ENCODE results near the gene PCED1A. TPM values are rescaled to one million over a fixed set of nuclear protein-coding genes. Genes with fewer than 3 reads are reported as not detected.

Gene PCED1A
- total RNA-seq, 2 experiments from 2014 or later = 6.9 to 9.8 TPM

DNA sequence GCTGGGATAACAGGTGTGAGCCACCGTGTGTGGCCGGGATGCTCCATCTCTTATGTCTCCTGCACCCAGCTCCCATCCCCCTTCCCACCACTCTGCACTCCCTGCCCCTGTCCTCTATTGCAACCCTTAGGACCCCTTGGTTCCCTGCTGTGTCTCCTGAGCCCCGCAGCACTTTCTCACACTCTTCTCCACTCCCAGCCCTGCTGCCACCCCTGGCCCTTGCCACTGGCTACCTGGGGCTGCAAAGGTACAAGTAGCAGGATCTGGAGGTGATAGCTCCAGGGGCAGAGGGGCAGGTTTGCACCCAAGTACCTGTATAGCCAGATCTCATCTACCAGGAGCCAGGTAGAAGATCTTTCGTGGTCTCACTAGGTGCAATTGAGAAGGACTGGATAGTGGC, 33.4 kb downstream of the PCED1A start:
- CTCF ChIA-PET (ENCODE audit: unreplicated experiment) = no interaction called here
- no TSS peak for BruUV-seq (replicated peaks)
- Histone ChIP-seq H2AFZ (ENCODE audit: low read length) (no peak overlapping the region), H4K20me1 (ENCODE audit: insufficient read depth, low read length) (no peaks in the 10 kb centered on the region), H3K9me2 (ENCODE audit: insufficient read depth, low read length) (no peaks in the 10 kb centered on the region), H3K36me3 (ENCODE audit: insufficient read depth, low read length) (no peaks in the 10 kb centered on the region), H3K79me2 (ENCODE audit: insufficient read depth, low read depth, low read length) (no peaks in the 10 kb centered on the region), H3K4me3 (ENCODE audit: low read depth, low read length, poor library complexity, severe bottlenecking) (no peak overlapping the region), H3K4me2 (ENCODE audit: low read length) (no peak overlapping the region), H3K27ac (ENCODE audit: low read depth, low read length, poor library complexity, severe bottlenecking) (no peak overlapping the region), H3K9me3 (ENCODE audit: low read length) (0 out of 2 replicates have a peak, but pooled peaks cover under 1% of the 10 kb centered on the region), H3K4me1 (ENCODE audit: insufficient read depth, low read length, poor library complexity, severe bottlenecking) (no peaks in the 10 kb centered on the region)
- POLR2A ChIA-PET = no interaction called here
- intact Hi-C loops (cut with micrococcal nuclease; ENCODE audit: unreplicated experiment) = no loop called here
- no peak for TF ChIP-seq EZH2phosphoT487 (IDR thresholded peaks at IDR 0.05; ENCODE audit: borderline replicate concordance, low read depth, low read length)
- TF ChIP-seq, protein P1, sequence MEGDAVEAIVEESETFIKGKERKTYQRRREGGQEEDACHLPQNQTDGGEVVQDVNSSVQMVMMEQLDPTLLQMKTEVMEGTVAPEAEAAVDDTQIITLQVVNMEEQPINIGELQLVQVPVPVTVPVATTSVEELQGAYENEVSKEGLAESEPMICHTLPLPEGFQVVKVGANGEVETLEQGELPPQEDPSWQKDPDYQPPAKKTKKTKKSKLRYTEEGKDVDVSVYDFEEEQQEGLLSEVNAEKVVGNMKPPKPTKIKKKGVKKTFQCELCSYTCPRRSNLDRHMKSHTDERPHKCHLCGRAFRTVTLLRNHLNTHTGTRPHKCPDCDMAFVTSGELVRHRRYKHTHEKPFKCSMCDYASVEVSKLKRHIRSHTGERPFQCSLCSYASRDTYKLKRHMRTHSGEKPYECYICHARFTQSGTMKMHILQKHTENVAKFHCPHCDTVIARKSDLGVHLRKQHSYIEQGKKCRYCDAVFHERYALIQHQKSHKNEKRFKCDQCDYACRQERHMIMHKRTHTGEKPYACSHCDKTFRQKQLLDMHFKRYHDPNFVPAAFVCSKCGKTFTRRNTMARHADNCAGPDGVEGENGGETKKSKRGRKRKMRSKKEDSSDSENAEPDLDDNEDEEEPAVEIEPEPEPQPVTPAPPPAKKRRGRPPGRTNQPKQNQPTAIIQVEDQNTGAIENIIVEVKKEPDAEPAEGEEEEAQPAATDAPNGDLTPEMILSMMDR (conservative IDR thresholded peaks at IDR 0.05; ENCODE audit: low read length) = no peak
- DNase-seq (ENCODE audit: low spot score) = no peak

DNA sequence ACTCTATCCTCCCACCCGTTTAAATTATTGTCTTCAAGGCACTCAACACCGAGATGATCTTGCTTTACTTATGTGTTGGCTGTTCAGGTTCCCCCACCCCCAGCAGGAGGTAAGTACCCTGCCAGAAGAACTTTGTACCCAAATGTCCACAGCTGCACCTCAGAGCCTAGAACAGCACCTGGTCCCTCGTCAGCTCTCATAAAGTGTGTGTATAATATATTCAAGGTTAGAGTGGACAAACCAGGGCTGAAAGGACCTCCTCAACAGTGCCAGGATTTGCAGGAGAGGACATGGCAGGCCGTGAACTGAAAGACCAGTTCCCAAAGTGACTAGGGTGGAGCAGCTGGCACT, 34.1 kb downstream of the PCED1A start:
- Histone ChIP-seq H3K4me2 (ENCODE audit: low read length) (no peak overlapping the region), H2AFZ (ENCODE audit: low read length) (no peak overlapping the region), H3K36me3 (ENCODE audit: insufficient read depth, low read length) (no peaks in the 10 kb centered on the region), H3K27ac (ENCODE audit: low read depth, low read length, poor library complexity, severe bottlenecking) (no peak overlapping the region), H3K9me2 (ENCODE audit: insufficient read depth, low read length) (no peaks in the 10 kb centered on the region), H3K4me3 (ENCODE audit: low read depth, low read length, poor library complexity, severe bottlenecking) (no peak overlapping the region), H4K20me1 (ENCODE audit: insufficient read depth, low read length) (no peaks in the 10 kb centered on the region), H3K79me2 (ENCODE audit: insufficient read depth, low read depth, low read length) (no peaks in the 10 kb centered on the region), H3K4me1 (ENCODE audit: insufficient read depth, low read length, poor library complexity, severe bottlenecking) (no peaks in the 10 kb centered on the region), H3K9me3 (ENCODE audit: low read length) (no peaks in the 10 kb centered on the region)
- POLR2A ChIA-PET = interaction anchor here (0.5 kb wide), 1 partner anchor 283 kb away, joined by 3 read pairs; no protein-coding TSS in a partner anchor
- CTCF ChIA-PET (ENCODE audit: unreplicated experiment) = no interaction called here
- TF ChIP-seq, protein P1 (conservative IDR thresholded peaks at IDR 0.05; ENCODE audit: low read length) = no peak
- TF ChIP-seq EZH2phosphoT487 (IDR thresholded peaks at IDR 0.05; ENCODE audit: borderline replicate concordance, low read depth, low read length) = no peak
- DNase-seq (ENCODE audit: low spot score) = no peak
- intact Hi-C loops (cut with micrococcal nuclease; ENCODE audit: unreplicated experiment) = no loop called here
- no TSS peak for BruUV-seq (replicated peaks)

DNA sequence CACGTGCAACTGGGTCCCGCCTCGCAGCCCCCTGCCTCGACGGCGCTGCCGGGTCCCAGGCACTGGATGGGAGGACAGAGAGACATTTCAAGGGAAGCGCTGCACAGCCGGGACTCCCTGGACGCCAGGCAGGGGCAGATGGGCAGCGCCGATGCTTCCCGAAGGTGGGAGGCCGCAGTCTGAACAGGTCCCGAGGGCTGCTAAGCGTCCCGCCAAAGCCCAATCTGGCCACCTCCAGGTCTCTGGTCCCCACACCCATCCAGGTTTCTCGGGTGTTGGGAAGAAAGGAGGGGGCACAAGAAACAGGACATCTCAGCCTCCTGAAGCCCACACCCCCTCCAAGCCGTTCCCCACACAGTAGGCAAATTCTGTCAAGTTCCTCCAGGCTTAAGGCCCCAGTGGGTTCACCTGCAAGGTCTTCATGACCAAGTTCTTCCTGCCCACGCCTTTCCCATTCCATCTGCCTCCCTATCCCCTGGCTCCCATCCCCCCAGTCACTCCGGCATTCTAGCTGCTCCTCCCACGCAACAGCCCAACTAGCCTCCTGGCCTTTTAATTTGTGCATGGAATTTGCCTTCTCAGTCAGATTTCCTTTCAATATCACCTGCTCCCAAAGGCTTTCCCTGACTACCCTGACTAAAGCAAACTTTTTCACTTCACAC, 34.6 kb downstream of the PCED1A start:
- intact Hi-C loops (cut with micrococcal nuclease; ENCODE audit: unreplicated experiment) = no loop called here
- H3K4me1 ChIP-seq (ENCODE audit: insufficient read depth, low read length, poor library complexity, severe bottlenecking) = no peaks in the 10 kb centered on the region
- CTCF ChIA-PET (ENCODE audit: unreplicated experiment) = no interaction called here

More for the DNA sequence above, 34.6 kb downstream of the PCED1A start:
- Histone ChIP-seq H3K9me3 (ENCODE audit: low read length) (no peaks in the 10 kb centered on the region), H3K27ac (ENCODE audit: low read depth, low read length, poor library complexity, severe bottlenecking) (no peak overlapping the region), H3K4me2 (ENCODE audit: low read length) (no peak overlapping the region), H2AFZ (ENCODE audit: low read length) (no peak overlapping the region), H3K36me3 (ENCODE audit: insufficient read depth, low read length) (no peaks in the 10 kb centered on the region), H3K4me3 (ENCODE audit: low read depth, low read length, poor library complexity, severe bottlenecking) (no peak overlapping the region), H4K20me1 (ENCODE audit: insufficient read depth, low read length) (no peaks in the 10 kb centered on the region), H3K9me2 (ENCODE audit: insufficient read depth, low read length) (no peaks in the 10 kb centered on the region), H3K79me2 (ENCODE audit: insufficient read depth, low read depth, low read length) (no peaks in the 10 kb centered on the region)
- DNase-seq (ENCODE audit: low spot score) = no peak
- BruUV-seq (replicated peaks) = no TSS peak
- POLR2A ChIA-PET = interaction anchor here (0.5 kb wide), 1 partner anchor 282 kb away, joined by 3 read pairs; no protein-coding TSS in a partner anchor
- TF ChIP-seq, protein P1 (conservative IDR thresholded peaks at IDR 0.05; ENCODE audit: low read length) = no peak
- no peak for TF ChIP-seq EZH2phosphoT487 (IDR thresholded peaks at IDR 0.05; ENCODE audit: borderline replicate concordance, low read depth, low read length)
